CD4-positive, alpha-beta T cell (primary cell): ENCODE results near the gene PAOX. TPM values are rescaled to one million over a fixed set of nuclear protein-coding genes. Genes with fewer than 3 reads are reported as not detected.

Experiments used
- ATAC-seq: fragments of 200-7000 bp; cut with Tn5 transposase; one replicate; pipeline ENCODE4 v1.10.0; 2022; ENCODE audit warnings: mild to moderate bottlenecking; ENCODE audit not compliant: poor library complexity
- CTCF ChIA-PET: fragments of 350-600 bp; sonication (Branson Sonifier 250); formaldehyde crosslinking; loops from one replicate; lab custom pipeline; 2021; ENCODE audit warnings: antibody characterized with exemption, inconsistent platforms; lab: Charles Lee
- POLR2A ChIA-PET: fragments of 350-600 bp; sonication (Branson Sonifier 250); formaldehyde crosslinking; loops from one replicate; lab custom pipeline; 2021; ENCODE audit warnings: antibody characterized with exemption, inconsistent platforms; lab: Charles Lee
- DNase-seq, 14 experiments: peaks; one replicate each; pipeline ENCODE4 v3.0.0-alpha.2; 2013 to 2020; ENCODE audit warnings: mixed read lengths in 2 of 14
- H3K27ac ChIP-seq, 2 donors: one replicate each; pipeline versions ENCODE4 v1.5.1 to v1.7.0; 2013; ENCODE audit warnings: low read length in 2 of 2, low read depth in 1 of 2, mild to moderate bottlenecking in 1 of 2
- H3K27me3 ChIP-seq, 2 experiments: 1 replicate in 1 of 2; 2 replicates in 1 of 2; pipeline versions ENCODE4 v1.6.1 to v1.7.0; 2013; ENCODE audit warnings: low read length in 2 of 2, control low read depth in 1 of 2, mild to moderate bottlenecking in 1 of 2, moderate library complexity in 1 of 2; ENCODE audit not compliant: insufficient read depth in 2 of 2, control insufficient read depth in 1 of 2
- H3K36me3 ChIP-seq: one replicate; pipeline ENCODE4 v1.6.1; 2013; ENCODE audit warnings: low read length, control low read depth; ENCODE audit not compliant: insufficient read depth
- H3K4me1 ChIP-seq: one replicate; pipeline ENCODE4 v1.6.1; 2013; ENCODE audit warnings: low read length, control low read depth; ENCODE audit not compliant: insufficient read depth
- H3K4me3 ChIP-seq: one replicate; pipeline ENCODE4 v1.5.1; 2013; ENCODE audit warnings: mild to moderate bottlenecking, low read length, moderate library complexity
- H3K9me3 ChIP-seq, 2 experiments: 1 replicate in 1 of 2; 2 replicates in 1 of 2; pipeline versions ENCODE4 v1.6.1 to v1.7.0; 2013; ENCODE audit warnings: low read length in 2 of 2, mild to moderate bottlenecking in 2 of 2, control low read depth in 1 of 2, moderate library complexity in 1 of 2; ENCODE audit not compliant: control insufficient read depth in 1 of 2, insufficient read depth in 1 of 2
- H3K27ac Mint-ChIP-seq: one replicate; pipeline ENCODE4 v1.8.0; 2020; ENCODE audit warnings: mixed read lengths
- H3K27me3 Mint-ChIP-seq: one replicate; pipeline ENCODE4 v1.8.0; 2021; ENCODE audit warnings: mixed read lengths
- H3K36me3 Mint-ChIP-seq: one replicate; pipeline ENCODE4 v1.8.0; 2021; ENCODE audit warnings: low read depth, mixed read lengths
- H3K4me1 Mint-ChIP-seq: one replicate; pipeline ENCODE4 v1.8.0; 2021; ENCODE audit warnings: low read depth, mixed read lengths
- H3K4me3 Mint-ChIP-seq: one replicate; pipeline ENCODE4 v1.8.0; 2020; ENCODE audit warnings: mild to moderate bottlenecking, mixed read lengths
- H3K9me3 Mint-ChIP-seq: one replicate; pipeline ENCODE4 v1.8.0; 2020; ENCODE audit warnings: mixed read lengths
- intact Hi-C, 2 experiments: fragments of 100-400 bp; cut with DNase I in 1 of 2; cut with micrococcal nuclease in 1 of 2; formaldehyde crosslinking; loops; one replicate each; pipeline versions ENCODE4 v1.15.1 to v1.9.0; 2023 to 2025; cut with DNase I, micrococcal nuclease
- total RNA-seq, 174 experiments: library from RNA in 2 of 174; stranded (reverse) in 2 of 174; gene quantifications; one replicate each; pipeline ENCODE4 v1.2.3 and lab custom pipeline; 2021 to 2026
- TF ChIP-seq, protein P1 (sequence below): fragments of 200-600 bp; IDR thresholded peaks from one replicate; pipeline ENCODE4 v1.8.0; 2022; ENCODE audit warnings: antibody characterized with exemption, mild to moderate bottlenecking

The PAOX gene
- total RNA-seq, 2 experiments from 2014 or later = 1.9 to 2.6 TPM

DNA sequence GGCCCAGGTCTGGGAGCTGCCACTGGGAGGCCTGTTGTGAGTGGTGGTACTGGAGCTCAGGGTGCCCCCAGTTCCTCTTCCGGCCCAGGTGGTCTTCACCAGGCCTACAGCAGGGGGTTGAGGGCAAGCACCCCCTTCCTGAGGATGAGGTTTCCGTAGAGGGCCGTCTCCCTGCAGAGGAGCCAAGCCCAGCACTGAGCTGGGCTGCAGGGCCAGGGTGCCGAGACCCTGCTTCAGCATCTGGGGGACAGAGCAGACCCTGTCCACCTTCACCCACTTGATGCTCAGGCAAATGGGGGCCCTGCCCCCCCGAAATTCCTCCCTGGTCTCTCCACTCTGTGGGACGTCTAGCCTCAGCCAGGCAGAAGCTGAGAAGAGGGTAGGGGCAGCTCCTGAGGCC, 23.8 kb upstream of the PAOX start:
- intact Hi-C loops = no loop called here
- H3K27ac Mint-ChIP-seq = no peak overlapping the region
- no peak overlapping the region for H3K4me3 ChIP-seq

DNA sequence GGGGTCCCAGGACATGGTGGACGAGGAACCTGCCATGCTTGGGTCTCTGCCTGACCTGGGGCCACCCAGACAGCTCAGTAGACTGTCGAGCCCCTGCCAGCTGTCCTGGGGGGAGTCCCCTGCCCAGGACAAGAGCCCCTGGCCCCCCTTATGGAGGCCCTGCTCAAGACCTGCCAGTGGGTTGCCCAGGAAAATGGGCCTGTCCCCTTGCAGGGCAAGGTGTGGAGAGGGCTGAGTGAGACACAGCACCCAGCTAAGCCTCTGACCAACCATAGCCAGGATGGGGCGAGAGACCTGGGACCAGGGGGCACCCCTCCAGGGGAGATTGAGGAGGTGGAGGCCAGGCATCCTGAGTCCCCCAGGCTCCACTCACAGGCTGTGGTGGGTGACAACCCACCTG, 23.1 kb upstream of the PAOX start:
- peak overlapping the region; percentile 75 for H3K4me3 Mint-ChIP-seq
- TF ChIP-seq, protein P1, sequence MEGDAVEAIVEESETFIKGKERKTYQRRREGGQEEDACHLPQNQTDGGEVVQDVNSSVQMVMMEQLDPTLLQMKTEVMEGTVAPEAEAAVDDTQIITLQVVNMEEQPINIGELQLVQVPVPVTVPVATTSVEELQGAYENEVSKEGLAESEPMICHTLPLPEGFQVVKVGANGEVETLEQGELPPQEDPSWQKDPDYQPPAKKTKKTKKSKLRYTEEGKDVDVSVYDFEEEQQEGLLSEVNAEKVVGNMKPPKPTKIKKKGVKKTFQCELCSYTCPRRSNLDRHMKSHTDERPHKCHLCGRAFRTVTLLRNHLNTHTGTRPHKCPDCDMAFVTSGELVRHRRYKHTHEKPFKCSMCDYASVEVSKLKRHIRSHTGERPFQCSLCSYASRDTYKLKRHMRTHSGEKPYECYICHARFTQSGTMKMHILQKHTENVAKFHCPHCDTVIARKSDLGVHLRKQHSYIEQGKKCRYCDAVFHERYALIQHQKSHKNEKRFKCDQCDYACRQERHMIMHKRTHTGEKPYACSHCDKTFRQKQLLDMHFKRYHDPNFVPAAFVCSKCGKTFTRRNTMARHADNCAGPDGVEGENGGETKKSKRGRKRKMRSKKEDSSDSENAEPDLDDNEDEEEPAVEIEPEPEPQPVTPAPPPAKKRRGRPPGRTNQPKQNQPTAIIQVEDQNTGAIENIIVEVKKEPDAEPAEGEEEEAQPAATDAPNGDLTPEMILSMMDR = no peak
- H3K4me1 Mint-ChIP-seq = no peaks in the 10 kb centered on the region
- H3K4me3 ChIP-seq = no peak overlapping the region
- H3K27ac Mint-ChIP-seq = no peak overlapping the region
- no peak overlapping the region for H3K27ac ChIP-seq
- H3K27me3 Mint-ChIP-seq = no peaks in the 10 kb centered on the region
- H3K27me3 ChIP-seq = no peaks in the 10 kb centered on the region
- H3K36me3 Mint-ChIP-seq = no peaks in the 10 kb centered on the region
- no peak for ATAC-seq
- H3K9me3 Mint-ChIP-seq = no peaks in the 10 kb centered on the region
- peaks cover 19% of the 10 kb centered on the region for H3K4me1 ChIP-seq
- intact Hi-C loops = loop anchor here in 1 of 2 experiments (2.0 kb wide), 2 partner anchors 19 to 39 kb away; partner anchors contain the start of genes CALY and MTG1
- CTCF ChIA-PET = interaction anchor here (3.4 kb wide), 1 partner anchor 26 kb away, joined by 12 read pairs; no protein-coding TSS in a partner anchor
- H3K9me3 ChIP-seq = peaks cover 0 to 6% of the 10 kb centered on the region in 2 experiments
- POLR2A ChIA-PET = no interaction called here
- H3K36me3 ChIP-seq = no peaks in the 10 kb centered on the region
- DNase-seq = no peak

More for the DNA sequence above, 23.8 kb upstream of the PAOX start:
- H3K4me1 Mint-ChIP-seq = no peaks in the 10 kb centered on the region
- no peaks in the 10 kb centered on the region for H3K9me3 Mint-ChIP-seq
- no peaks in the 10 kb centered on the region for H3K36me3 ChIP-seq
- ATAC-seq = no peak
- TF ChIP-seq, protein P1 = no peak
- H3K4me3 Mint-ChIP-seq = no peak overlapping the region
- no peak overlapping the region for H3K27ac ChIP-seq
- H3K27me3 Mint-ChIP-seq = no peaks in the 10 kb centered on the region
- CTCF ChIA-PET = no interaction called here
- H3K27me3 ChIP-seq = no peaks in the 10 kb centered on the region
- DNase-seq = no peak
- no peaks in the 10 kb centered on the region for H3K36me3 Mint-ChIP-seq
- peaks cover 0 to 6% of the 10 kb centered on the region in 2 experiments for H3K9me3 ChIP-seq
- POLR2A ChIA-PET = no interaction called here
- peaks cover 19% of the 10 kb centered on the region for H3K4me1 ChIP-seq

DNA sequence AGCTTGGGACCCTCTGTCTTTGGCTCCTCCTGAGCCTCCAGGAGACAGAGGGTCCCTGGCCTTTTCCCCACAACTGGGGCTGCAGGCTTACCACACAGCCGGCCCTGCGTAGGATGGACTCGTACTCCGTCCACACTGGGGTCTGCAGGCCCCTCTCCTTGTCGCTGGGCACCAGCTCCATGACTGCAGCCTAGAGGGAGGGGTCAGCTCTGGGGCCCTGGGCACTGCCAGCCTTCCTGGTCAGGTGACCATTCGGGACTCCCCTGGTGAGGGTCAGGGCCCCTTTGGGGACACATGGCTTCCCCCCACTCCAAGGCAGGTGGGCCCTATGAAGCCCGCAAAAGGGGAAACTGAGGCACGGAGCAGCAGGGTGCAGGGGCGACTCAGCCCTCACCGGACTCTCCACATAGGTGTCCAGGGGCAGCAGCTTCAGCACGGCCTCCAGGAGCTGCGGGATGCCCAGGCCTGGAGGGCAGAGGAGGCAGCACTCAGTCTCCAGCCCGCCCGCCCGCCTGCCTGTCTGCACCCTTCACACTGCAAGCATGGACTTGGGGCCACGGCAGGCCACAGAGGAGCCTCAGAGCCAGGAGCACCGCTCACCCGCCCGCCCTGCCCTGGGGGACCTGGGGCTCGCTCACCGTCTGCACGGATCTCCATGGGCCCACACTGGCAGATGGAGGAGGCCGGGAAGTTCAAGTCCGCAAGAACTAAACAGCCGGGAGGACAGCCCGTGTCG, 22.3 kb upstream of the PAOX start:
- Mint-ChIP-seq H3K27me3 (no peaks in the 10 kb centered on the region), H3K9me3 (no peaks in the 10 kb centered on the region), H3K36me3 (peaks cover 4% of the 10 kb centered on the region), H3K4me1 (no peaks in the 10 kb centered on the region), H3K27ac (no peak overlapping the region), H3K4me3 (peak overlapping the region; percentile 83)
- DNase-seq (peak in 1 of 14 experiments; percentile 19), ATAC-seq (no peak)
- ChIA-PET CTCF (interaction anchor here (3.4 kb wide), 1 partner anchor 27 kb away, joined by 12 read pairs; no protein-coding TSS in a partner anchor), POLR2A (interaction anchor here (1.0 to 1.8 kb wide), 4 partner anchors 16 to 33 kb away, joined by 3 to 8 read pairs (median 5); partner anchors contain the start of genes CALY and ECHS1)
- Histone ChIP-seq H3K27me3 (no peaks in the 10 kb centered on the region), H3K27ac (no peak overlapping the region), H3K4me1 (peaks cover 20% of the 10 kb centered on the region), H3K4me3 (peak overlapping the region; percentile 63), H3K36me3 (no peaks in the 10 kb centered on the region), H3K9me3 (peaks cover 0 to 6% of the 10 kb centered on the region in 2 experiments)
- intact Hi-C loops = loop anchor here in 1 of 2 experiments (2.0 kb wide), 2 partner anchors 20 to 38 kb away; partner anchors contain the start of genes CALY and MTG1
- TF ChIP-seq, protein P1 = no peak
